Naive thymus-derived CD4-positive, alpha-beta T cell (primary cell): ENCODE data around the gene POLR2C. TPM values are rescaled to one million over a fixed set of nuclear protein-coding genes. Genes with fewer than 3 reads are reported as not detected.

Source experiments
- ATAC-seq: fragments of 150-1000 bp; cut with Tn5 transposase; 2 replicates; pipeline ENCODE4 v1.10.0; 2021; ENCODE audit warnings: mild to moderate bottlenecking, moderate library complexity
- CTCF ChIA-PET: fragments of 350-600 bp; sonication (Branson Sonifier 250); formaldehyde crosslinking; loops from one replicate; lab custom pipeline; 2021; ENCODE audit warnings: antibody characterized with exemption; lab: Charles Lee
- POLR2A ChIA-PET: fragments of 350-600 bp; sonication (Branson Sonifier 250); formaldehyde crosslinking; loops from one replicate; lab custom pipeline; 2021; ENCODE audit warnings: antibody characterized with exemption, inconsistent platforms; lab: Charles Lee
- DNase-seq, 9 donors: peaks; one replicate each; pipeline versions ENCODE4 v3.0.0 to v3.0.0-alpha.2; 2020 to 2022; ENCODE audit warnings: mixed read lengths in 1 of 9
- H3K27ac ChIP-seq: one replicate; pipeline ENCODE4 v1.7.0; 2013; ENCODE audit warnings: mild to moderate bottlenecking, low read depth, low read length, moderate library complexity
- H3K27me3 ChIP-seq, 2 donors: one replicate each; pipeline ENCODE4 v1.7.0; 2013; ENCODE audit warnings: low read length in 2 of 2, mild to moderate bottlenecking in 2 of 2, moderate library complexity in 2 of 2; ENCODE audit not compliant: control insufficient read depth in 2 of 2, insufficient read depth in 2 of 2
- H3K36me3 ChIP-seq, 3 experiments: 1 replicate in 2 of 3; 2 replicates in 1 of 3; pipeline ENCODE4 v1.7.0; 2013; ENCODE audit warnings: low read length in 3 of 3, mild to moderate bottlenecking in 3 of 3, moderate library complexity in 1 of 3; ENCODE audit not compliant: insufficient read depth in 3 of 3, control insufficient read depth in 2 of 3
- H3K4me1 ChIP-seq, 2 donors: one replicate each; pipeline ENCODE4 v1.7.0; 2013; ENCODE audit warnings: low read length in 2 of 2, mild to moderate bottlenecking in 2 of 2, moderate library complexity in 1 of 2; ENCODE audit not compliant: control insufficient read depth in 2 of 2, insufficient read depth in 2 of 2
- H3K4me3 ChIP-seq: 2 replicates; pipeline ENCODE4 v1.7.0; 2013; ENCODE audit warnings: mild to moderate bottlenecking, low read length
- H3K9me3 ChIP-seq, 3 experiments: 1 replicate in 2 of 3; 2 replicates in 1 of 3; pipeline ENCODE4 v1.7.0; 2013; ENCODE audit warnings: low read length in 3 of 3; ENCODE audit not compliant: control insufficient read depth in 2 of 3
- H3K27ac Mint-ChIP-seq, 9 donors: one replicate each; pipeline ENCODE4 v1.8.0; 2020 to 2022; ENCODE audit warnings: mixed read lengths in 9 of 9, mild to moderate bottlenecking in 8 of 9, moderate library complexity in 5 of 9, inconsistent platforms in 2 of 9
- H3K27me3 Mint-ChIP-seq, 5 donors: one replicate each; pipeline ENCODE4 v1.8.0; 2021 to 2022; ENCODE audit warnings: mixed read lengths in 5 of 5, mild to moderate bottlenecking in 1 of 5
- H3K36me3 Mint-ChIP-seq, 5 donors: one replicate each; pipeline ENCODE4 v1.8.0; 2020 to 2022; ENCODE audit warnings: mixed read lengths in 5 of 5, mild to moderate bottlenecking in 3 of 5, inconsistent platforms in 1 of 5
- H3K4me1 Mint-ChIP-seq, 7 donors: one replicate each; pipeline ENCODE4 v1.8.0; 2020 to 2022; ENCODE audit warnings: mixed read lengths in 7 of 7, mild to moderate bottlenecking in 3 of 7, inconsistent platforms in 1 of 7
- H3K4me3 Mint-ChIP-seq, 10 donors: one replicate each; pipeline ENCODE4 v1.8.0; 2020 to 2022; ENCODE audit warnings: mild to moderate bottlenecking in 10 of 10, mixed read lengths in 10 of 10, moderate library complexity in 6 of 10, inconsistent platforms in 2 of 10
- H3K9me3 Mint-ChIP-seq, 11 donors: one replicate each; pipeline ENCODE4 v1.8.0; 2020 to 2022; ENCODE audit warnings: mixed read lengths in 11 of 11, mild to moderate bottlenecking in 4 of 11, inconsistent platforms in 1 of 11, moderate library complexity in 1 of 11
- intact Hi-C, 2 donors: fragments of 100-400 bp; cut with micrococcal nuclease; formaldehyde crosslinking; loops; one replicate each; pipeline ENCODE4 v1.15.1; 2023
- polyA plus RNA-seq, 2 donors: library from polyadenylated mRNA; unstranded; fragments of 300-500 nt; fragmentation: Illumina TruSeq; gene quantifications; one replicate each; pipeline ENCODE4 v1.2.3, GENCODE V29; 2021
- total RNA-seq, 6 experiments: library from RNA in 5 of 6; stranded (reverse) in 5 of 6; gene quantifications; 1 replicate in 5 of 6; 2 replicates in 1 of 6; pipeline ENCODE4 v1.2.3 and lab custom pipeline; 2021 to 2026

The POLR2C gene
- total and polyA plus RNA-seq, 7 experiments from 2014 or later = 45.0 to 96.3 (median 72.5) TPM

DNA sequence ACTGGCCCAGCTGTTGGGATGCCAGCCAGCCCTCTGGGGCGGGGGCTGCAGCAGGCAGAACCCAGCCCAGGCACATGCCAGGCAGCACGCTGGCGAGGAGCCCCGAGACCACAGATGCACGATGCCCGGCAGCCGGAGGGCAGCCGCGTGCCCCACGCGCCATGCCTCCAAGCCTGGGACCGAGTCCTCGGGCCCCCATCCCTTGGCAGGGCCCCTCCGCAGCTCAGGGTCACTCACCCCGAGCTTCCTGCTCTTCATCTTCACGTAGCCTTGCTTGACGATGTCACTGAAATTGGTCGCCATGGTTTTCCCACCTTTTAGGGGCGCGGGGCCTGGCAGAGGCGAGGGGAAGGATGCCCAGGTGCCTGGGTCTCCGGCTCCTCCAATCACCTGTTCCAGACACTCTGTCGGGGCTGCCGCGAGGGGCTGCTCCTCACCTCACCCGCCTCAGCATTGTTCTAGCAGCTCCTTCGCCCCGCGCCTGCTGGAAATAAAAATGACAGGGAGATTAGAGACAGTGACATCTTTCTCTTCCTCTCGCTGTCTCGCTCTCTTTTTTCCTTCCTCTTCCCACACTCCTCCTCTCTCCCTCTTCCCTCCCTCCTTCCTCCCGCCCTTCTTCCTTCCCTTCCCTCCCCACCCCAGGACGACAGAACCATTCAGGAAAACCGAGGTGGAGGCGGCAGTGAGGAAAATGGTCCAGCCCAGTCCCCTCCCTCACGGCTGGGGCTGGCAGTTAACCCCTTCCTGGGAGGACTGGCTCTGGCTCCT, 16.9 kb downstream of the POLR2C start:
- H3K4me3 Mint-ChIP-seq = peak overlapping the region in 3 of 10 donors; percentile 6 to 30 (median 18)
- no peak for ATAC-seq
- Histone ChIP-seq H3K36me3 (no peaks in the 10 kb centered on the region), H3K9me3 (no peaks in the 10 kb centered on the region), H3K4me1 (peaks cover 7 to 8% of the 10 kb centered on the region in 2 donors), H3K4me3 (no peak overlapping the region), H3K27ac (no peak overlapping the region), H3K27me3 (no peaks in the 10 kb centered on the region)
- no peaks in the 10 kb centered on the region for H3K9me3 Mint-ChIP-seq
- H3K4me1 Mint-ChIP-seq = peaks cover 8 to 22% (median 17%) of the 10 kb centered on the region in 7 donors
- no peaks in the 10 kb centered on the region for H3K36me3 Mint-ChIP-seq
- ChIA-PET POLR2A (interaction anchor here (2.0 kb wide), 1 partner anchor 17 kb away, joined by 8 read pairs; the partner anchor contains the start of gene POLR2C), CTCF (no interaction called here)
- no peak for DNase-seq
- intact Hi-C loops = no loop called here
- peaks cover 0 to 2% (median 0%) of the 10 kb centered on the region in 5 donors for H3K27me3 Mint-ChIP-seq
- no peak overlapping the region for H3K27ac Mint-ChIP-seq

DNA sequence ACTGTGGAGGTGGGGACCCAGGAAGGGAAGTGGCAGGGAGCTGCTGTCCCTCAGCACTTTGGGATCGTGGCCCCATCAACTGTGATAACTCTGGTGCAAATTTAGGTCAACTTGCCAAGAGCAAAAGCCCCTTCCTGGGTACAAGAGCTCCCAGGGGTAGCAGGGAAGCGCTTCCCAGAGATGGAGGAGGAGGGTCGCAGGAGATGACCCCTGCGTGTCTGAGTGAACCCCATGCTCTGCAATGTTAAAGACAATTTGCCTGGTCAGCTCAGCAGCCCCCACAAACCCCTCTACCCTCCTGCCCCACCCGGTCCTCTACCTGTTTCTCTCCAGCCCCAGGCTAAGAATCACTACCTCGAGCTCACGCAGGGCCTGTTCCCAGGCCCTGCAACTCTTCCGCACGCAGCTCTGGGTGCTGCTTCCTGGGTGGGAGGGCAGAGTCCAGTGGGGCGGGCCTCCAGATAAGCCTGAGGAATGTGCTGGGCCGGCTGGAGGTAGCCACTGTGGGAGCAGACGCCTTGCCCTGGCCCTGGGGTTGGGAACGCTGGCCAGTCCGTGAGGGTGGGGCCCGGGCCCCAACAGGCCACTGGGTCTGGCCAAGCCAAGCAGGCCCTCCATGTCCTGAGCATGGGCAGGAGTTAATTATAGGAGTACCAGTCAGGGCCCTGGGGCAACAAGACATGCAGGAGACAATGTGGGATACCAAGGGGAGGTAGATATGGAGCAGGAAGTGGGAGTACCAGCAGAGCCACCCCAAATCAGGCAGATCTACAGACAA, 17.7 kb downstream of the POLR2C start:
- no peak overlapping the region for H3K27ac Mint-ChIP-seq
- ATAC-seq (no peak), DNase-seq (no peak)
- POLR2A ChIA-PET = interaction anchor here (2.0 kb wide), 1 partner anchor 18 kb away, joined by 8 read pairs; the partner anchor contains the start of gene POLR2C
- intact Hi-C loops = no loop called here
- H3K27me3 ChIP-seq = no peaks in the 10 kb centered on the region
- H3K4me1 ChIP-seq = peaks cover 7 to 13% of the 10 kb centered on the region in 2 donors
- CTCF ChIA-PET = interaction anchor here (0.6 kb wide), 1 partner anchor 414 kb away, joined by 3 read pairs; no protein-coding TSS in a partner anchor
- H3K27me3 Mint-ChIP-seq = peaks cover 0 to 6% (median 0%) of the 10 kb centered on the region in 5 donors
- no peaks in the 10 kb centered on the region for H3K36me3 ChIP-seq
- no peaks in the 10 kb centered on the region for H3K9me3 Mint-ChIP-seq
- peaks cover 13 to 29% (median 20%) of the 10 kb centered on the region in 7 donors for H3K4me1 Mint-ChIP-seq
- peak overlapping the region in 1 of 10 donors; percentile 30 for H3K4me3 Mint-ChIP-seq
- no peak overlapping the region for H3K4me3 ChIP-seq
- no peaks in the 10 kb centered on the region for H3K9me3 ChIP-seq
- H3K27ac ChIP-seq = no peak overlapping the region
- no peaks in the 10 kb centered on the region for H3K36me3 Mint-ChIP-seq

DNA sequence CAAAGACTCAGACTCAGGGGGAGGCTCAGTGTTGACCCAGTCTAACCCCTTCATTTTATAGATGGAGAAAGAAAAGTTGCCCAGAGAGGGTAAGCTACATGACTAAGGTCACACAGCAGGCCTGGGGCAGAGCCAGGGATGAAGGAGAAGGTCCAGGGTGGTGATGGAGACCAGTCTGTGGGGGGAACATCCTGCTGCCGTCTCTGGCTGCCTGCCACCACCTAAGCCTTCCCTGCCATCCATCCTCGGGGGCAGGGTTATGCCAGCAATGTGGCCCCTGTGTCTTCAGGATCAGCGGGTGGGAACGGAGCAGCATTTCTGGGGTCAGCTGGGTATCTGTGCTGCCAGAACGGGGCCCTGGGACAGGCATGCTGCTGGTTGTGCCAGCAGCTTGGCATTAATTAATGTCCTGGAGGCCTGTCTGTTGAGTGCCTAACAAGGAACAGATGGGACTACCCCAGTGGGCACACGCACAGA, 18.3 kb downstream of the POLR2C start:
- Mint-ChIP-seq H3K9me3 (no peaks in the 10 kb centered on the region), H3K36me3 (no peaks in the 10 kb centered on the region), H3K27ac (no peak overlapping the region), H3K4me1 (peaks cover 12 to 35% (median 25%) of the 10 kb centered on the region in 7 donors), H3K27me3 (peaks cover 0 to 11% (median 0%) of the 10 kb centered on the region in 5 donors), H3K4me3 (no peak overlapping the region)
- ATAC-seq (no peak), DNase-seq (no peak)
- ChIA-PET POLR2A (interaction anchor here (2.0 kb wide), 1 partner anchor 18 kb away, joined by 8 read pairs; the partner anchor contains the start of gene POLR2C), CTCF (no interaction called here)
- Histone ChIP-seq H3K4me3 (no peak overlapping the region), H3K9me3 (no peaks in the 10 kb centered on the region), H3K36me3 (no peaks in the 10 kb centered on the region), H3K27ac (no peak overlapping the region), H3K4me1 (peaks cover 11 to 19% of the 10 kb centered on the region in 2 donors), H3K27me3 (no peaks in the 10 kb centered on the region)
- intact Hi-C loops = no loop called here

DNA sequence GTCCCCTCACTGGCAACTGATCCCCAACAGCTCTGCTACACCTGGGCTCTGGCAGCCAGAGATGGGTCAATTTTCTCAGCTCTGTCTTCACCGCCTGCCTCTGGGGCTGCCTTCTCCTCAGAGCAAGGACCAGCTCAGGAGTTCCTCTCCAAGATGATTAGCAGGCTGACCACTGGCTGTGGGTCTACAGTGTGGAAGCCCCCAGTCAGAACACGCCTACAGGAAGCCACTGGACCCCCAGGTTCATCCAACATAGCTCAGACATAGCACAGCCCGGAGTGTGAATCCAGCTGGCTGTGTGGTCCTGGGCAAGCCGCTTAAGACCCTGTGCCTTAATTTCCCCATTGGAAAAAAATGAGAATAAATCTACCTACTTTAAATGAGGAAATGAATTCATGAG, 18.9 kb downstream of the POLR2C start:
- Mint-ChIP-seq H3K27ac (peak overlapping the region in 1 of 9 donors; percentile 65), H3K36me3 (no peaks in the 10 kb centered on the region), H3K27me3 (peaks cover 0 to 12% (median 0%) of the 10 kb centered on the region in 5 donors), H3K4me1 (peaks cover 9 to 30% (median 22%) of the 10 kb centered on the region in 7 donors), H3K9me3 (no peaks in the 10 kb centered on the region), H3K4me3 (no peak overlapping the region)
- ATAC-seq = no peak
- H3K4me3 ChIP-seq = no peak overlapping the region
- no peaks in the 10 kb centered on the region for H3K27me3 ChIP-seq
- DNase-seq = no peak
- ChIA-PET CTCF (no interaction called here), POLR2A (no interaction called here)
- H3K4me1 ChIP-seq = peaks cover 5 to 15% of the 10 kb centered on the region in 2 donors
- H3K9me3 ChIP-seq = no peaks in the 10 kb centered on the region
- H3K27ac ChIP-seq = no peak overlapping the region
- H3K36me3 ChIP-seq = no peaks in the 10 kb centered on the region
- intact Hi-C loops = no loop called here

DNA sequence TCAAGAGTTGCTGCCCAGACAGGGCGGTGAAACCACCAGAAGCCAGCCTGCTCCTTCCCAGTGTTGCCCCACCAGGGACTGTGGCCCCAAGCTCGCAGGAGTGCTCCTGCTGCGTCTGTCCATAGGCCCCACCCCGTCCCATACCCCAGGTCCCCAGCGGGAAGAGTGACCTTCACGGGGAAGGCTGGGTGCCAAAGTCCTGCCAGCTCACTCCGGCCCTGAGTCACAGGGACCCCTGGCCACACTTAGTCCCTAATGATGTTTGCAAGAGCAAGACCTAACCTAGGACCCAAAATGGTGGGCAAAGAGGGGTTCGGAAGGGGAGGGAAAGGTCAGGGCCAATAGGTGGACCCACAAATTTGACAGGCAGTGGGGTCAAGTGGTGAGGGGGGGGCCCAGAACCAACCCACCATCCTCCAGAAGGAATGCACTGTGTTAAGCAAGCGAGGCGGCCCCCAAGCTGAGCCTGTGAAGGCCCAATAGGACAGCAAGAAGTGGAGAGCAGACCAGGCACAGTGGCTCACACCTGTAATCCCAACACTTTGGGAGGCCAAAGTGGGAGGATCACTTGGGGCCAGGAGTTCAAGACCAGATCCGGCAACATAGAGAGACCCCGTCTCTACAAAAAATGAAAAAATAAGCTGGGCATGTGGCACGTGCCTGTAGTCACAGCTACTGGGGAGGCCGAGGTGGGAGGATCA, 20.5 kb downstream of the POLR2C start:
- no peaks in the 10 kb centered on the region for H3K27me3 ChIP-seq
- peaks cover 9 to 17% of the 10 kb centered on the region in 2 donors for H3K4me1 ChIP-seq
- ATAC-seq (no peak), DNase-seq (no peak)
- H3K9me3 ChIP-seq = no peaks in the 10 kb centered on the region
- H3K9me3 Mint-ChIP-seq = no peaks in the 10 kb centered on the region
- POLR2A ChIA-PET = no interaction called here
- H3K36me3 Mint-ChIP-seq = no peaks in the 10 kb centered on the region
- peaks cover 11 to 31% (median 24%) of the 10 kb centered on the region in 7 donors for H3K4me1 Mint-ChIP-seq
- H3K4me3 Mint-ChIP-seq = no peak overlapping the region
- CTCF ChIA-PET = no interaction called here
- no peak overlapping the region for H3K27ac ChIP-seq
- H3K4me3 ChIP-seq = no peak overlapping the region
- H3K36me3 ChIP-seq = no peaks in the 10 kb centered on the region
- H3K27ac Mint-ChIP-seq = peak overlapping the region in 1 of 9 donors; percentile 33
- H3K27me3 Mint-ChIP-seq = peaks cover 0 to 12% (median 0%) of the 10 kb centered on the region in 5 donors
- intact Hi-C loops = no loop called here
